Common myeloid progenitor, CD34-positive (primary cell): ENCODE measurements around the gene ANKRD33B.

Source experiments
- CTCF ChIA-PET: fragments of 350-600 bp; sonication (Branson Sonifier 250); formaldehyde crosslinking; loops from one replicate; lab custom pipeline; 2021; ENCODE audit warnings: antibody characterized with exemption; lab: Charles Lee
- POLR2A ChIA-PET: fragments of 350-600 bp; sonication (Branson Sonifier 250); formaldehyde crosslinking; loops from one replicate; lab custom pipeline; 2021; ENCODE audit warnings: antibody characterized with exemption; lab: Charles Lee
- DNase-seq, 3 donors: peaks; one replicate each; pipeline versions ENCODE4 v3.0.0 to v3.0.0-alpha.2; 2013
- H3K27ac ChIP-seq, 2 experiments: 1 replicate in 1 of 2; 2 replicates in 1 of 2; pipeline ENCODE4 v1.7.0; 2013; ENCODE audit warnings: inconsistent platforms in 2 of 2, low read length in 2 of 2, mild to moderate bottlenecking in 2 of 2, low read depth in 1 of 2, moderate library complexity in 1 of 2; ENCODE audit not compliant: severe bottlenecking in 2 of 2, insufficient read depth in 1 of 2, poor library complexity in 1 of 2
- H3K27me3 ChIP-seq, 5 experiments: replicated peaks in 2 of 5; 1 replicate in 3 of 5; 2 replicates in 2 of 5; pipeline versions ENCODE4 v1.6.1 to v1.7.0; 2013; ENCODE audit warnings: low read length in 4 of 5, mild to moderate bottlenecking in 2 of 5, moderate library complexity in 2 of 5, inconsistent platforms in 1 of 5; ENCODE audit not compliant: insufficient read depth in 5 of 5, control insufficient read depth in 4 of 5
- H3K36me3 ChIP-seq, 4 experiments: 1 replicate in 2 of 4; 2 replicates in 2 of 4; pipeline versions ENCODE4 v1.6.1 to v1.7.0; 2013; ENCODE audit warnings: low read length in 3 of 4, control low read depth in 1 of 4, mild to moderate bottlenecking in 1 of 4; ENCODE audit not compliant: control insufficient read depth in 4 of 4, insufficient read depth in 4 of 4
- H3K4me1 ChIP-seq, 4 experiments: 1 replicate in 3 of 4; 2 replicates in 1 of 4; pipeline versions ENCODE4 v1.6.1 to v1.7.1; 2013; ENCODE audit warnings: low read length in 3 of 4, mild to moderate bottlenecking in 3 of 4, control low read depth in 1 of 4, inconsistent platforms in 1 of 4, moderate library complexity in 1 of 4; ENCODE audit not compliant: control insufficient read depth in 4 of 4, insufficient read depth in 4 of 4; ENCODE audit errors: control extremely low read depth in 1 of 4
- H3K4me3 ChIP-seq, 7 experiments: 1 replicate in 4 of 7; 2 replicates in 3 of 7; pipeline versions ENCODE4 v1.5.1 to v1.7.0; 2013; ENCODE audit warnings: mild to moderate bottlenecking in 7 of 7, low read length in 6 of 7, moderate library complexity in 6 of 7, inconsistent platforms in 2 of 7, low read depth in 2 of 7, control low read depth in 1 of 7; ENCODE audit not compliant: insufficient read depth in 4 of 7, control insufficient read depth in 1 of 7; ENCODE audit errors: extremely low read depth in 1 of 7
- H3K9me3 ChIP-seq, 5 experiments: 1 replicate in 4 of 5; 2 replicates in 1 of 5; pipeline versions ENCODE4 v1.6.1 to v1.7.1; 2013; ENCODE audit warnings: low read length in 4 of 5, mild to moderate bottlenecking in 2 of 5, inconsistent platforms in 1 of 5, low read depth in 1 of 5, moderate library complexity in 1 of 5; ENCODE audit not compliant: control insufficient read depth in 4 of 5, insufficient read depth in 2 of 5; ENCODE audit errors: control extremely low read depth in 1 of 5
- WGBS: methylation state at CpG from one replicate; pipeline ENCODE4 v1.1.5; 2013; ENCODE audit not compliant: insufficient coverage; 5-methylcytosine and 5-hydroxymethylcytosine counted together

The ANKRD33B gene

GRCh38 chr5:10680876-10681481 is 117.1 kb downstream of the ANKRD33B start:
- POLR2A ChIA-PET, result no interaction called here

GRCh38 chr5:10681731-10682679 is 118.1 kb downstream of the ANKRD33B start:
- peaks cover 0 to 14% (median 5%) of the 10 kb centered on the region in 4 experiments for H3K4me1 ChIP-seq
- H3K27ac ChIP-seq, result no peak overlapping the region
- peaks cover 10 to 84% (median 50%) of the 10 kb centered on the region in 4 experiments for H3K36me3 ChIP-seq
- no peak overlapping the region for H3K4me3 ChIP-seq
- ChIA-PET CTCF (interaction anchor here (1.1 to 1.3 kb wide), 2 partner anchors 14 to 34 kb away, joined by 3 to 4 read pairs; no protein-coding TSS in a partner anchor), POLR2A (no interaction called here)
- 31% methylated on average over 13 of the region's 22 CpGs for WGBS
- no peaks in the 10 kb centered on the region for H3K27me3 ChIP-seq
- DNase-seq, result peak in 2 of 3 donors; percentile 47 to 66
- H3K9me3 ChIP-seq, result peaks cover 0 to 7% (median 0%) of the 10 kb centered on the region in 5 experiments

More at GRCh38 chr5:10680876-10681481, 117.1 kb downstream of the ANKRD33B start:
- CTCF ChIA-PET, result interaction anchor here (1.3 kb wide), 1 partner anchor 35 kb away, joined by 3 read pairs; no protein-coding TSS in a partner anchor
- Histone ChIP-seq H3K36me3 (peaks cover 7 to 79% (median 47%) of the 10 kb centered on the region in 4 experiments), H3K4me1 (peaks cover 0 to 14% (median 5%) of the 10 kb centered on the region in 4 experiments), H3K27me3 (no peaks in the 10 kb centered on the region), H3K4me3 (no peak overlapping the region), H3K27ac (no peak overlapping the region), H3K9me3 (no peaks in the 10 kb centered on the region)
- 83% methylated on average over 17 of the region's 17 CpGs for WGBS
- peak in 1 of 3 donors; percentile 13 for DNase-seq

- no peaks in the 10 kb centered on the region for H3K27me3 ChIP-seq
- peaks cover 0 to 14% (median 5%) of the 10 kb centered on the region in 4 experiments for H3K4me1 ChIP-seq
- no peak for DNase-seq
- WGBS, result 97% methylated on average over 15 of the region's 16 CpGs
- H3K4me3 ChIP-seq, result no peak overlapping the region
- no peak overlapping the region for H3K27ac ChIP-seq
- peaks cover 9 to 77% (median 47%) of the 10 kb centered on the region in 4 experiments for H3K36me3 ChIP-seq
- POLR2A ChIA-PET, result interaction anchor here (0.6 kb wide), 1 partner anchor 89 kb away, joined by 3 read pairs; no protein-coding TSS in a partner anchor
- CTCF ChIA-PET, result interaction anchor here (0.6 to 1.1 kb wide), 2 partner anchors 13 to 1577 kb away, joined by 3 to 4 read pairs; no protein-coding TSS in a partner anchor
- peaks cover 0 to 14% (median 0%) of the 10 kb centered on the region in 5 experiments for H3K9me3 ChIP-seq
These were observed 119.1 kb downstream of the ANKRD33B start for GRCh38 chr5:10682801-10683525.

GRCh38 chr5:10684303-10685086 is 120.6 kb downstream of the ANKRD33B start:
- no peak overlapping the region for H3K4me3 ChIP-seq
- H3K4me1 ChIP-seq, result peaks cover 0 to 14% (median 5%) of the 10 kb centered on the region in 4 experiments
- WGBS, result 100% methylated on average over 3 of the region's 11 CpGs
- H3K27me3 ChIP-seq, result no peaks in the 10 kb centered on the region
- DNase-seq, result no peak
- peaks cover 0 to 14% (median 0%) of the 10 kb centered on the region in 5 experiments for H3K9me3 ChIP-seq
- peaks cover 9 to 72% (median 42%) of the 10 kb centered on the region in 4 experiments for H3K36me3 ChIP-seq
- no peak overlapping the region for H3K27ac ChIP-seq
- ChIA-PET POLR2A (no interaction called here), CTCF (interaction anchor here (1.1 to 1.9 kb wide), 5 partner anchors 9 to 231 kb away, joined by 3 to 6 read pairs (median 4); no protein-coding TSS in a partner anchor)

GRCh38 chr5:10685115-10685521 is 121.2 kb downstream of the ANKRD33B start:
- Histone ChIP-seq H3K27ac (no peak overlapping the region), H3K4me3 (no peak overlapping the region), H3K36me3 (peaks cover 9 to 72% (median 38%) of the 10 kb centered on the region in 4 experiments), H3K9me3 (peaks cover 0 to 14% (median 0%) of the 10 kb centered on the region in 5 experiments), H3K27me3 (no peaks in the 10 kb centered on the region), H3K4me1 (peaks cover 0 to 14% (median 5%) of the 10 kb centered on the region in 4 experiments)
- no peak for DNase-seq
- POLR2A ChIA-PET, result no interaction called here
- CTCF ChIA-PET, result interaction anchor here (1.1 to 1.9 kb wide), 5 partner anchors 9 to 232 kb away, joined by 3 to 6 read pairs (median 4); no protein-coding TSS in a partner anchor
- 100% methylated on average over 3 of the region's 6 CpGs for WGBS

GRCh38 chr5:10686890-10687289 is 123.0 kb downstream of the ANKRD33B start:
- Histone ChIP-seq H3K4me3 (no peak overlapping the region), H3K9me3 (peaks cover 0 to 14% (median 0%) of the 10 kb centered on the region in 5 experiments), H3K27me3 (no peaks in the 10 kb centered on the region), H3K4me1 (peaks cover 0 to 10% (median 4%) of the 10 kb centered on the region in 4 experiments), H3K27ac (no peak overlapping the region), H3K36me3 (peaks cover 6 to 64% (median 24%) of the 10 kb centered on the region in 4 experiments)
- no peak for DNase-seq
- CTCF ChIA-PET, result no interaction called here
- WGBS, result 93% methylated on average over 2 of the region's 2 CpGs
- POLR2A ChIA-PET, result no interaction called here
